GM19438 (cell line): Measurements from ENCODE around the gene CCDC106.

Source experiments
- ATAC-seq: cut with Tn5 transposase; IDR thresholded peaks from one replicate; pipeline ENCODE4 v1.9.1; 2021; ENCODE audit warnings: low read depth; ENCODE audit not compliant: unreplicated experiment

CCDC106 gene

GRCh38 chr19:55693336-55693974 is 45.4 kb downstream of the CCDC106 start:
- ATAC-seq: no peak

- ATAC-seq: no peak
Observed at GRCh38 chr19:55694241-55694655, 46.2 kb downstream of the CCDC106 start.

GRCh38 chr19:55694656-55695491 is 46.9 kb downstream of the CCDC106 start:
- no peak for ATAC-seq

- ATAC-seq: no peak
Observed at GRCh38 chr19:55695511-55696290, 47.7 kb downstream of the CCDC106 start.

GRCh38 chr19:55696301-55697068 is 48.5 kb downstream of the CCDC106 start:
- no peak for ATAC-seq

GRCh38 chr19:55697069-55697440 is 49.0 kb downstream of the CCDC106 start:
- no peak for ATAC-seq

GRCh38 chr19:55697698-55698097 is 49.7 kb downstream of the CCDC106 start:
- no peak for ATAC-seq

GRCh38 chr19:55698256-55698655 is 50.2 kb downstream of the CCDC106 start:
- no peak for ATAC-seq

GRCh38 chr19:55699221-55699620 is 51.2 kb downstream of the CCDC106 start:
- ATAC-seq: no peak

GRCh38 chr19:55700813-55701212 is 52.8 kb downstream of the CCDC106 start:
- no peak for ATAC-seq

GRCh38 chr19:55702131-55702627 is 54.2 kb downstream of the CCDC106 start:
- no peak for ATAC-seq
